Natural killer cell (primary cell): ENCODE data around the gene OR1D2. TPM values are rescaled to one million over a fixed set of nuclear protein-coding genes. Genes with fewer than 3 reads are reported as not detected.

Experiments
- ATAC-seq, 3 donors: fragments of 150-1000 bp in 2 of 3; fragments of 200-7000 bp in 1 of 3; cut with Tn5 transposase; 1 replicate in 1 of 3; 2 replicates in 2 of 3; pipeline ENCODE4 v1.10.0; 2021; ENCODE audit warnings: mild to moderate bottlenecking in 2 of 3, moderate library complexity in 2 of 3
- DNase-seq, 2 donors: peaks; one replicate each; pipeline versions ENCODE4 v3.0.0 to v3.0.0-alpha.2; 2013 to 2021; ENCODE audit warnings: mixed read lengths in 1 of 2
- H3K27ac ChIP-seq: one replicate; pipeline ENCODE4 v1.5.1; 2013; ENCODE audit warnings: mild to moderate bottlenecking, low read length
- H3K27me3 ChIP-seq: one replicate; pipeline ENCODE4 v1.6.1; 2013; ENCODE audit warnings: low read length; ENCODE audit not compliant: control insufficient read depth, insufficient read depth
- H3K36me3 ChIP-seq: one replicate; pipeline ENCODE4 v1.6.1; 2013; ENCODE audit warnings: low read length; ENCODE audit not compliant: control insufficient read depth, insufficient read depth
- H3K4me1 ChIP-seq: one replicate; pipeline ENCODE4 v1.6.1; 2013; ENCODE audit warnings: low read length; ENCODE audit not compliant: control insufficient read depth, insufficient read depth
- H3K4me3 ChIP-seq: one replicate; pipeline ENCODE4 v1.5.1; 2013; ENCODE audit warnings: low read length
- H3K9me3 ChIP-seq: one replicate; pipeline ENCODE4 v1.6.1; 2013; ENCODE audit warnings: low read length; ENCODE audit not compliant: control insufficient read depth, insufficient read depth
- H3K27ac Mint-ChIP-seq, 2 donors: one replicate each; pipeline ENCODE4 v1.8.0; 2022; ENCODE audit warnings: mild to moderate bottlenecking in 2 of 2, mixed read lengths in 2 of 2, moderate library complexity in 1 of 2
- H3K27me3 Mint-ChIP-seq, 2 donors: one replicate each; pipeline ENCODE4 v1.8.0; 2022; ENCODE audit warnings: low read depth in 2 of 2, mixed read lengths in 2 of 2
- H3K36me3 Mint-ChIP-seq: one replicate; pipeline ENCODE4 v1.8.0; 2022; ENCODE audit warnings: mixed read lengths
- H3K4me1 Mint-ChIP-seq, 2 donors: one replicate each; pipeline ENCODE4 v1.8.0; 2022; ENCODE audit warnings: mixed read lengths in 2 of 2
- H3K4me3 Mint-ChIP-seq: one replicate; pipeline ENCODE4 v1.8.0; 2022; ENCODE audit warnings: mild to moderate bottlenecking, moderate library complexity, mixed read lengths
- H3K9me3 Mint-ChIP-seq, 2 donors: one replicate each; pipeline ENCODE4 v1.8.0; 2022; ENCODE audit warnings: mixed read lengths in 2 of 2
- WGBS: methylation state at CpG from one replicate; pipeline ENCODE4 v1.1.7; 2013; ENCODE audit warnings: missing lambda C conversion rate; ENCODE audit not compliant: insufficient coverage; 5-methylcytosine and 5-hydroxymethylcytosine counted together
- intact Hi-C: fragments of 100-400 bp; cut with micrococcal nuclease; formaldehyde crosslinking; loops from one replicate; pipeline ENCODE4 v1.14.2; 2022
- total RNA-seq, 4 donors: library from RNA; stranded (reverse); fragments of 120-200 nt in 1 of 4; gene quantifications; one replicate each; pipeline versions ENCODE4 v1.2.3 to v1.2.4, GENCODE V29; 2013 to 2022
- TF ChIP-seq, protein P1 (sequence below): fragments of 200-600 bp; IDR thresholded peaks from one replicate; pipeline ENCODE4 v1.8.0; 2022; ENCODE audit warnings: antibody characterized with exemption

OR1D2 gene
- total RNA-seq, 3 donors from 2014 or later (not counting 1 experiment from before 2014, with no cell fraction given), result not detected

DNA sequence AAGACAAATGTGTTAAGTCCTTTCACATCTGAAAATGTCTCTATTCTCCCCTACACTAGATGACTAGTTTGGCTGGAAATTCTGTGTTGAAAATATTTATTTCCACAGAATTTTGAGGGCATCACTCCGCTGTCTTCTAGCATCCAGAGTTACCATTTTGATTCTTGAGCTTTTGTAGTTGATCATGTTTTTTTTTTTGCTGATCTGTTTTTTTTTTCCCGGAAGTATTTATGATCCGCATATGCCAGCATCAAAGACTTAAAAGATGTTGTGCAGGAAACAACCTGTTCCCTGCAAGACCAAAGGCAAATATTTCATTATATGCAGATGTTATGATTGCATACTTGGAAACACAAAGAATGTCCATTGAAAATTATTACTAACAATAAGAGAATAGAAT is 57.5 kb downstream of the OR1D2 start:
- Mint-ChIP-seq H3K27ac (no peak overlapping the region), H3K36me3 (peaks cover 6% of the 10 kb centered on the region), H3K27me3 (no peaks in the 10 kb centered on the region), H3K4me3 (no peak overlapping the region), H3K4me1 (peaks cover 0 to 10% of the 10 kb centered on the region in 2 donors), H3K9me3 (peaks cover 0 to 3% of the 10 kb centered on the region in 2 donors)
- ATAC-seq (no peak), DNase-seq (no peak)
- Histone ChIP-seq H3K4me3 (no peak overlapping the region), H3K27me3 (no peaks in the 10 kb centered on the region), H3K9me3 (peaks cover 12% of the 10 kb centered on the region), H3K36me3 (no peaks in the 10 kb centered on the region), H3K4me1 (peaks cover 13% of the 10 kb centered on the region), H3K27ac (no peak overlapping the region)
- WGBS, result 82% methylated on average over 3 of the region's 3 CpGs
- TF ChIP-seq, protein P1, sequence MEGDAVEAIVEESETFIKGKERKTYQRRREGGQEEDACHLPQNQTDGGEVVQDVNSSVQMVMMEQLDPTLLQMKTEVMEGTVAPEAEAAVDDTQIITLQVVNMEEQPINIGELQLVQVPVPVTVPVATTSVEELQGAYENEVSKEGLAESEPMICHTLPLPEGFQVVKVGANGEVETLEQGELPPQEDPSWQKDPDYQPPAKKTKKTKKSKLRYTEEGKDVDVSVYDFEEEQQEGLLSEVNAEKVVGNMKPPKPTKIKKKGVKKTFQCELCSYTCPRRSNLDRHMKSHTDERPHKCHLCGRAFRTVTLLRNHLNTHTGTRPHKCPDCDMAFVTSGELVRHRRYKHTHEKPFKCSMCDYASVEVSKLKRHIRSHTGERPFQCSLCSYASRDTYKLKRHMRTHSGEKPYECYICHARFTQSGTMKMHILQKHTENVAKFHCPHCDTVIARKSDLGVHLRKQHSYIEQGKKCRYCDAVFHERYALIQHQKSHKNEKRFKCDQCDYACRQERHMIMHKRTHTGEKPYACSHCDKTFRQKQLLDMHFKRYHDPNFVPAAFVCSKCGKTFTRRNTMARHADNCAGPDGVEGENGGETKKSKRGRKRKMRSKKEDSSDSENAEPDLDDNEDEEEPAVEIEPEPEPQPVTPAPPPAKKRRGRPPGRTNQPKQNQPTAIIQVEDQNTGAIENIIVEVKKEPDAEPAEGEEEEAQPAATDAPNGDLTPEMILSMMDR, result no peak
- intact Hi-C loops, result loop anchor here (10.0 kb wide), 1 partner anchor 588 kb away; the partner anchor contains the start of genes CTNS and SHPK

DNA sequence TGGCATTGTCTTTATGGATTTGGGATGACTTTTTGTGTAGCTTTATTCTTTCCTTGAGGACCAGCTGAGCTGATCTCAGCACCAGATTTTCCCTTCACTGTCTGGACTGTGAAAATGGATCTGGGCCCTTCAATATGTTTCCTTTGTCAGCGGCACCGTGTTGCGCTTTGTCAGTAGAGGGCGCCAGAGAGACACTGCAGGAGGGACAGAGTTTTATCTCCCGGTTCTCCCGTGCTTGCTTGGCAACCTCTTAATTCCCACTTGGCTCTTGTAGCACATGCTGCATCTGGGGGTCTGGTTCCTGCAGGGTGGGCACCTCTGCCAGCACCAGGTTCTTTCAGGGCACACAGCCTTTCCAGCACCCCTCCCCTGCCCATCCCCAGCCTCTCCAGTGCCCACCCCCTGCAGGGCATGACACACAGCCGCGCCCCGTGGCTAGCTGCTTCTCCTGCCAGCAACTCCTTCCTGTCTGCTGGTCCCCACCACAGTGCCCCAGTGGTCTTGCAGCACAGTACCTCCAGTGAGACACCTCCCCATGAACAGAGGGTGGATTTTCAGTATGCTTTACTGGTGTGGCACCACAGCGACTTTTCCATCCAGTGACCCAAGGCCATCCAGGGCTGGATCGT is 60.4 kb downstream of the OR1D2 start:
- TF ChIP-seq, protein P1, result peak; percentile 14
- H3K27ac Mint-ChIP-seq, result no peak overlapping the region
- WGBS, result 73% methylated on average over 11 of the region's 11 CpGs
- H3K36me3 Mint-ChIP-seq, result peaks cover 6% of the 10 kb centered on the region
- peaks cover 12% of the 10 kb centered on the region for H3K9me3 ChIP-seq
- H3K27me3 ChIP-seq, result no peaks in the 10 kb centered on the region
- intact Hi-C loops, result loop anchor here (10.0 kb wide), 1 partner anchor 591 kb away; the partner anchor contains the start of genes CTNS and SHPK
- H3K9me3 Mint-ChIP-seq, result peaks cover 0 to 3% of the 10 kb centered on the region in 2 donors
- H3K27ac ChIP-seq, result no peak overlapping the region
- ATAC-seq (no peak), DNase-seq (no peak)
- H3K27me3 Mint-ChIP-seq, result no peaks in the 10 kb centered on the region
- peaks cover 6% of the 10 kb centered on the region for H3K4me1 ChIP-seq
- no peak overlapping the region for H3K4me3 ChIP-seq
- no peak overlapping the region for H3K4me3 Mint-ChIP-seq
- no peaks in the 10 kb centered on the region for H3K36me3 ChIP-seq
- H3K4me1 Mint-ChIP-seq, result peaks cover 13 to 17% of the 10 kb centered on the region in 2 donors

DNA sequence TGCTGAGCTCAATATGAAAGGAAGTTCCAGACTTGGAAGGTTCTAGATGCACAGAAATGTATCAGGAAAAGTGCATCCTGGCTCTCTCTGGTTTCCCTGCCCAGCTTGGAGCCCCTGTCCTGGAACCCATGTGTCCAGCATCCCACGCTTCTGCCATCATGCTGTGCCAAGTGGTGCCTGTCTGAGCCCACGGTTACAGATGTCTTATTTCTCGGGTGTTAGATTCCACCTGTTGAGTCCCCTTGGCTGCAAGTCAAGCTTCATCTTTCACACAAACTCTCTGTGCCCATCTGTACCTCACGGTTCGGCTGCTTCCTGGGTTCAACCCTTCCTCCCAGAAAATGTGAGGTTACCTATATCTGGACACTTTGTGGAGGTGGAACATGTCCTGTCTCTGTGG is 63.3 kb downstream of the OR1D2 start:
- Histone ChIP-seq H3K36me3 (no peaks in the 10 kb centered on the region), H3K4me1 (no peaks in the 10 kb centered on the region), H3K4me3 (no peak overlapping the region), H3K9me3 (peaks cover 12% of the 10 kb centered on the region), H3K27ac (no peak overlapping the region), H3K27me3 (no peaks in the 10 kb centered on the region)
- ATAC-seq, result no peak
- TF ChIP-seq, protein P1, result no peak
- Mint-ChIP-seq H3K4me1 (peaks cover 15 to 16% of the 10 kb centered on the region in 2 donors), H3K27me3 (no peaks in the 10 kb centered on the region), H3K4me3 (no peak overlapping the region), H3K36me3 (peaks cover 6% of the 10 kb centered on the region), H3K27ac (no peak overlapping the region), H3K9me3 (peaks cover 0 to 3% of the 10 kb centered on the region in 2 donors)
- intact Hi-C loops, result loop anchor here (10.0 kb wide), 1 partner anchor 594 kb away; the partner anchor contains the start of genes CTNS and SHPK
- 96% methylated on average over 5 of the region's 5 CpGs for WGBS
- DNase-seq, result no peak
